ENCODE measurements around the gene BCL2. TPM values are rescaled to one million over a fixed set of nuclear protein-coding genes. Genes with fewer than 3 reads are reported as not detected.

Gene BCL2
- total and polyA plus RNA-seq, 9 of the 15 experiments (the other 6 are each of a cell fraction or from before 2014, with no cell fraction given): 0.10 to 1.1 (median 0.65) TPM

DNA sequence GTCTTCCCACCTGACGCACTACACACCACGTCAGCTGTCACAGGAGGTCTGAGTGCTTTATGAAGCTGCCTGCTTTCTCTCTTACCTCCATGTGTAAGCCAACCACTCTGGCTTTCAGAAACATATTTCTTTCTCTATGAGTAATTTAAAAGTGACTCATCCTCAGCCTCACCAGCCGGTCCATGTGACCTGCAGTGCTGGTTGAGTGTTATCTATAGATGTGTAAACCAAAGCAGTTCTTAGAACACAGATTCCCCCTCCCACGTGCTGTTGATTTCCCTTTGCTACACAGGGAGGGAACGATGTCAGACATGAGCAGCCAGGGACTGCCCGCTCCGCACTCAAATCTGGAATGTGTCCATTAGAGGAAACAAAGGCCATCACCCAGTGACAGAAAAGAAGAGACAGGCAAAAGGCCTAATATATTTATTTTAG, 157.8 kb downstream of the BCL2 start (continued):
- TF ChIP-seq, protein P1, sequence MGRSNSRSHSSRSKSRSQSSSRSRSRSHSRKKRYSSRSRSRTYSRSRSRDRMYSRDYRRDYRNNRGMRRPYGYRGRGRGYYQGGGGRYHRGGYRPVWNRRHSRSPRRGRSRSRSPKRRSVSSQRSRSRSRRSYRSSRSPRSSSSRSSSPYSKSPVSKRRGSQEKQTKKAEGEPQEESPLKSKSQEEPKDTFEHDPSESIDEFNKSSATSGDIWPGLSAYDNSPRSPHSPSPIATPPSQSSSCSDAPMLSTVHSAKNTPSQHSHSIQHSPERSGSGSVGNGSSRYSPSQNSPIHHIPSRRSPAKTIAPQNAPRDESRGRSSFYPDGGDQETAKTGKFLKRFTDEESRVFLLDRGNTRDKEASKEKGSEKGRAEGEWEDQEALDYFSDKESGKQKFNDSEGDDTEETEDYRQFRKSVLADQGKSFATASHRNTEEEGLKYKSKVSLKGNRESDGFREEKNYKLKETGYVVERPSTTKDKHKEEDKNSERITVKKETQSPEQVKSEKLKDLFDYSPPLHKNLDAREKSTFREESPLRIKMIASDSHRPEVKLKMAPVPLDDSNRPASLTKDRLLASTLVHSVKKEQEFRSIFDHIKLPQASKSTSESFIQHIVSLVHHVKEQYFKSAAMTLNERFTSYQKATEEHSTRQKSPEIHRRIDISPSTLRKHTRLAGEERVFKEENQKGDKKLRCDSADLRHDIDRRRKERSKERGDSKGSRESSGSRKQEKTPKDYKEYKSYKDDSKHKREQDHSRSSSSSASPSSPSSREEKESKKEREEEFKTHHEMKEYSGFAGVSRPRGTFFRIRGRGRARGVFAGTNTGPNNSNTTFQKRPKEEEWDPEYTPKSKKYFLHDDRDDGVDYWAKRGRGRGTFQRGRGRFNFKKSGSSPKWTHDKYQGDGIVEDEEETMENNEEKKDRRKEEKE (IDR thresholded peaks at IDR 0.05; ENCODE audit: borderline replicate concordance in 1 of 2, control insufficient read depth in 1 of 2, low read depth in 2 of 2, low read length in 1 of 2): no peak
- TF ChIP-seq KDM4B (IDR thresholded peaks at IDR 0.05; ENCODE audit: borderline replicate concordance in 2 of 2, low read depth in 1 of 2): no peak
- TF ChIP-seq MECOM (CRISPR knock-in tag; IDR thresholded peaks at IDR 0.05): no peak
- TF ChIP-seq RNF2 (IDR thresholded peaks at IDR 0.05): no peak
- TF ChIP-seq ZNF79 (CRISPR knock-in tag; IDR thresholded peaks at IDR 0.05; ENCODE audit: low read depth): no peak
- TF ChIP-seq ILK (tag; IDR thresholded peaks at IDR 0.05; ENCODE audit: borderline replicate concordance, low read depth): no peak
- no peak for TF ChIP-seq CBFB (CRISPR knock-in tag; IDR thresholded peaks at IDR 0.05)
- peak; percentile 4; the same call in 1 of the 2 replicates for TF ChIP-seq CREM (IDR thresholded peaks at IDR 0.05; ENCODE audit: low read depth)
- TF ChIP-seq, protein P2, sequence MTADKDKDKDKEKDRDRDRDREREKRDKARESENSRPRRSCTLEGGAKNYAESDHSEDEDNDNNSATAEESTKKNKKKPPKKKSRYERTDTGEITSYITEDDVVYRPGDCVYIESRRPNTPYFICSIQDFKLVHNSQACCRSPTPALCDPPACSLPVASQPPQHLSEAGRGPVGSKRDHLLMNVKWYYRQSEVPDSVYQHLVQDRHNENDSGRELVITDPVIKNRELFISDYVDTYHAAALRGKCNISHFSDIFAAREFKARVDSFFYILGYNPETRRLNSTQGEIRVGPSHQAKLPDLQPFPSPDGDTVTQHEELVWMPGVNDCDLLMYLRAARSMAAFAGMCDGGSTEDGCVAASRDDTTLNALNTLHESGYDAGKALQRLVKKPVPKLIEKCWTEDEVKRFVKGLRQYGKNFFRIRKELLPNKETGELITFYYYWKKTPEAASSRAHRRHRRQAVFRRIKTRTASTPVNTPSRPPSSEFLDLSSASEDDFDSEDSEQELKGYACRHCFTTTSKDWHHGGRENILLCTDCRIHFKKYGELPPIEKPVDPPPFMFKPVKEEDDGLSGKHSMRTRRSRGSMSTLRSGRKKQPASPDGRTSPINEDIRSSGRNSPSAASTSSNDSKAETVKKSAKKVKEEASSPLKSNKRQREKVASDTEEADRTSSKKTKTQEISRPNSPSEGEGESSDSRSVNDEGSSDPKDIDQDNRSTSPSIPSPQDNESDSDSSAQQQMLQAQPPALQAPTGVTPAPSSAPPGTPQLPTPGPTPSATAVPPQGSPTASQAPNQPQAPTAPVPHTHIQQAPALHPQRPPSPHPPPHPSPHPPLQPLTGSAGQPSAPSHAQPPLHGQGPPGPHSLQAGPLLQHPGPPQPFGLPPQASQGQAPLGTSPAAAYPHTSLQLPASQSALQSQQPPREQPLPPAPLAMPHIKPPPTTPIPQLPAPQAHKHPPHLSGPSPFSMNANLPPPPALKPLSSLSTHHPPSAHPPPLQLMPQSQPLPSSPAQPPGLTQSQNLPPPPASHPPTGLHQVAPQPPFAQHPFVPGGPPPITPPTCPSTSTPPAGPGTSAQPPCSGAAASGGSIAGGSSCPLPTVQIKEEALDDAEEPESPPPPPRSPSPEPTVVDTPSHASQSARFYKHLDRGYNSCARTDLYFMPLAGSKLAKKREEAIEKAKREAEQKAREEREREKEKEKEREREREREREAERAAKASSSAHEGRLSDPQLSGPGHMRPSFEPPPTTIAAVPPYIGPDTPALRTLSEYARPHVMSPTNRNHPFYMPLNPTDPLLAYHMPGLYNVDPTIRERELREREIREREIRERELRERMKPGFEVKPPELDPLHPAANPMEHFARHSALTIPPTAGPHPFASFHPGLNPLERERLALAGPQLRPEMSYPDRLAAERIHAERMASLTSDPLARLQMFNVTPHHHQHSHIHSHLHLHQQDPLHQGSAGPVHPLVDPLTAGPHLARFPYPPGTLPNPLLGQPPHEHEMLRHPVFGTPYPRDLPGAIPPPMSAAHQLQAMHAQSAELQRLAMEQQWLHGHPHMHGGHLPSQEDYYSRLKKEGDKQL (CRISPR knock-in tag; IDR thresholded peaks at IDR 0.05; ENCODE audit: borderline replicate concordance): no peak
- TF ChIP-seq MYC (IDR thresholded peaks at IDR 0.05; ENCODE audit: low read depth, low read length): 0 out of 2 replicates have a peak, but pooled peaks have one; percentile 58
- no peak for TF ChIP-seq MYC (CRISPR knock-in tag; IDR thresholded peaks at IDR 0.05; ENCODE audit: borderline replicate concordance, low read depth)
- no peak for TF ChIP-seq ETV5 (CRISPR knock-in tag; IDR thresholded peaks at IDR 0.05; ENCODE audit: low read depth)
- TF ChIP-seq ZNF146 (CRISPR knock-in tag; IDR thresholded peaks at IDR 0.05; ENCODE audit: unreplicated experiment): no peak
- no peak for TF ChIP-seq ZSCAN32 (CRISPR knock-in tag; IDR thresholded peaks at IDR 0.05)
- TF ChIP-seq ZC3H4 (CRISPR knock-in tag; IDR thresholded peaks at IDR 0.05; ENCODE audit: borderline replicate concordance): no peak
- TF ChIP-seq, protein P3, sequence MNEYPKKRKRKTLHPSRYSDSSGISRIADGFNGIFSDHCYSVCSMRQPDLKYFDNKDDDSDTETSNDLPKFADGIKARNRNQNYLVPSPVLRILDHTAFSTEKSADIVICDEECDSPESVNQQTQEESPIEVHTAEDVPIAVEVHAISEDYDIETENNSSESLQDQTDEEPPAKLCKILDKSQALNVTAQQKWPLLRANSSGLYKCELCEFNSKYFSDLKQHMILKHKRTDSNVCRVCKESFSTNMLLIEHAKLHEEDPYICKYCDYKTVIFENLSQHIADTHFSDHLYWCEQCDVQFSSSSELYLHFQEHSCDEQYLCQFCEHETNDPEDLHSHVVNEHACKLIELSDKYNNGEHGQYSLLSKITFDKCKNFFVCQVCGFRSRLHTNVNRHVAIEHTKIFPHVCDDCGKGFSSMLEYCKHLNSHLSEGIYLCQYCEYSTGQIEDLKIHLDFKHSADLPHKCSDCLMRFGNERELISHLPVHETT (CRISPR knock-in tag; conservative IDR thresholded peaks at IDR 0.05 in 1 of 2, IDR thresholded peaks at IDR 0.05 in 1 of 2): no peak
- no peak for TF ChIP-seq NFIX (CRISPR knock-in tag; IDR thresholded peaks at IDR 0.05; ENCODE audit: low read depth)
- TF ChIP-seq TCFL5 (CRISPR knock-in tag; conservative IDR thresholded peaks at IDR 0.05): no peak
- no peak for TF ChIP-seq ZNF75A (CRISPR knock-in tag; IDR thresholded peaks at IDR 0.05)

Data from K562 (cell line).